Suprapubic skin (tissue), 4 donors: ENCODE results near the gene CEP112. TPM values are rescaled to one million over a fixed set of nuclear protein-coding genes. Genes with fewer than 3 reads are reported as not detected.

ENCODE experiments used
- DNase-seq, 2 donors: peaks; one replicate each; pipeline ENCODE4 v3.0.0-alpha.2; 2019; ENCODE audit warnings: low spot score in 2 of 2
- H3K27ac ChIP-seq: fragments of 200-600 bp; sonication (generic); one replicate; pipeline ENCODE4 v1.5.1; 2019
- H3K27me3 ChIP-seq: fragments of 200-600 bp; sonication (generic); one replicate; pipeline ENCODE4 v1.5.1; 2019
- H3K36me3 ChIP-seq: fragments of 200-600 bp; sonication (generic); one replicate; pipeline ENCODE4 v1.5.1; 2019
- H3K4me1 ChIP-seq: fragments of 200-600 bp; sonication (generic); one replicate; pipeline ENCODE4 v1.5.1; 2019
- H3K4me3 ChIP-seq: fragments of 200-600 bp; sonication (generic); one replicate; pipeline ENCODE4 v1.5.1; 2019; ENCODE audit warnings: mild to moderate bottlenecking
- H3K9me3 ChIP-seq: fragments of 200-600 bp; sonication (generic); one replicate; pipeline ENCODE4 v1.5.1; 2019
- CTCF ChIP-seq, 2 donors: fragments of 200-600 bp in 1 of 2; fragments of 450-650 bp in 1 of 2; sonication (generic) in 1 of 2; IDR thresholded peaks; one replicate each; pipeline ENCODE4 v1.5.1; 2016 to 2019; ENCODE audit warnings: antibody characterized with exemption in 2 of 2, mild to moderate bottlenecking in 1 of 2, moderate library complexity in 1 of 2
- EP300 ChIP-seq: sonication (generic); formaldehyde crosslinking; IDR thresholded peaks from one replicate; pipeline ENCODE4 v1.6.1; 2017; ENCODE audit warnings: antibody characterized with exemption
- POLR2A ChIP-seq, 2 donors: fragments of 450-650 bp; IDR thresholded peaks; one replicate each; pipeline ENCODE4 v1.6.1; 2017; ENCODE audit warnings: antibody characterized with exemption in 2 of 2, mild to moderate bottlenecking in 2 of 2, moderate library complexity in 2 of 2
- POLR2AphosphoS5 ChIP-seq, 3 donors: sonication (generic); formaldehyde crosslinking; IDR thresholded peaks; one replicate each; pipeline ENCODE4 v1.6.1; 2017; ENCODE audit warnings: antibody characterized with exemption in 3 of 3
- WGBS: methylation state at CpG from one replicate; pipeline ENCODE4 v1.1.5; 2018; 5-methylcytosine and 5-hydroxymethylcytosine counted together
- total RNA-seq, 4 donors: library from RNA; depleted of rRNA; stranded (reverse); fragments of >200 nt; gene quantifications; one replicate each; pipeline ENCODE4 v1.1.0, GENCODE V29; 2016

Gene CEP112
- total RNA-seq, 4 donors from 2014 or later: 0.68 to 14.1 (median 6.6) TPM

GRCh38 chr17:65994679-65995078 is 197.3 kb downstream of the CEP112 start:
- no peaks in the 10 kb centered on the region for H3K27me3 ChIP-seq
- H3K27ac ChIP-seq: no peak overlapping the region
- no peak overlapping the region for H3K4me3 ChIP-seq
- H3K4me1 ChIP-seq: no peaks in the 10 kb centered on the region
- H3K36me3 ChIP-seq: no peaks in the 10 kb centered on the region
- no peak for TF ChIP-seq CTCF (IDR thresholded peaks at IDR 0.05)
- TF ChIP-seq POLR2A (IDR thresholded peaks at IDR 0.05): no peak
- TF ChIP-seq POLR2AphosphoS5 (IDR thresholded peaks at IDR 0.05): no peak
- TF ChIP-seq EP300: no peak
- WGBS: 86% methylated on average over 4 of the region's 4 CpGs
- no peak for DNase-seq
- H3K9me3 ChIP-seq: no peaks in the 10 kb centered on the region

DNA sequence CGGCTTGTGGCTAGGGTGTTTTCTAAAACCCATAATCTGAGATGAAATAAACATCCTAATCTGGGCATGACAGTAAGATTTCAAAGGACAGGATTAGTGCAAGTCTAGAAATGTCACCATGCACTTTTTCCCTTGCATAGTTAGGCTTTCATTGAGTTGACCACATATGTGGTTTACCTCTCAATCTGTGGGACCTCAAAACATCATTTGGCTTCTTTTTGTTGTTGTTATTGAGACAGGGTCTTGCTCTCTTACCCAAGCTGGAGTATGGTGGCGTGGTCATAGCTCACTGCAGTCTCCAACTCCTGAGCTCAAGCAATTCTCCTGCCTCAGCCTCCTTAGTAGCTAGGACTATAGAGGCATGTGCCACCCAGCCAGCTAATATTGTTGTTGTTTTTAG is 197.8 kb downstream of the CEP112 start:
- H3K4me1 ChIP-seq: no peaks in the 10 kb centered on the region
- peaks cover 3% of the 10 kb centered on the region for H3K9me3 ChIP-seq
- no peaks in the 10 kb centered on the region for H3K27me3 ChIP-seq
- DNase-seq: no peak
- no peak overlapping the region for H3K27ac ChIP-seq
- WGBS: 91% methylated on average over 2 of the region's 2 CpGs
- no peak overlapping the region for H3K4me3 ChIP-seq
- TF ChIP-seq CTCF (IDR thresholded peaks at IDR 0.05) (no peak), POLR2AphosphoS5 (IDR thresholded peaks at IDR 0.05) (no peak), EP300 (no peak), POLR2A (IDR thresholded peaks at IDR 0.05) (no peak)
- H3K36me3 ChIP-seq: no peaks in the 10 kb centered on the region

- H3K27me3 ChIP-seq: no peaks in the 10 kb centered on the region
- no peaks in the 10 kb centered on the region for H3K4me1 ChIP-seq
- WGBS: 100% methylated on average over 2 of the region's 3 CpGs
- peaks cover 9% of the 10 kb centered on the region for H3K9me3 ChIP-seq
- TF ChIP-seq POLR2AphosphoS5 (IDR thresholded peaks at IDR 0.05) (no peak), POLR2A (IDR thresholded peaks at IDR 0.05) (no peak)
- DNase-seq: no peak
- H3K4me3 ChIP-seq: no peak overlapping the region
- H3K36me3 ChIP-seq: no peaks in the 10 kb centered on the region
- no peak overlapping the region for H3K27ac ChIP-seq
Measured at GRCh38 chr17:65990593-65990992, 201.3 kb downstream of the CEP112 start.

GRCh38 chr17:65988451-65988850 is 203.5 kb downstream of the CEP112 start:
- Histone ChIP-seq H3K36me3 (no peaks in the 10 kb centered on the region), H3K27ac (no peak overlapping the region), H3K4me1 (no peaks in the 10 kb centered on the region), H3K27me3 (no peaks in the 10 kb centered on the region), H3K9me3 (peaks cover 9% of the 10 kb centered on the region), H3K4me3 (no peak overlapping the region)
- TF ChIP-seq POLR2AphosphoS5 (IDR thresholded peaks at IDR 0.05) (no peak), POLR2A (IDR thresholded peaks at IDR 0.05) (no peak), EP300 (no peak), CTCF (IDR thresholded peaks at IDR 0.05) (no peak)
- no peak for DNase-seq

DNA sequence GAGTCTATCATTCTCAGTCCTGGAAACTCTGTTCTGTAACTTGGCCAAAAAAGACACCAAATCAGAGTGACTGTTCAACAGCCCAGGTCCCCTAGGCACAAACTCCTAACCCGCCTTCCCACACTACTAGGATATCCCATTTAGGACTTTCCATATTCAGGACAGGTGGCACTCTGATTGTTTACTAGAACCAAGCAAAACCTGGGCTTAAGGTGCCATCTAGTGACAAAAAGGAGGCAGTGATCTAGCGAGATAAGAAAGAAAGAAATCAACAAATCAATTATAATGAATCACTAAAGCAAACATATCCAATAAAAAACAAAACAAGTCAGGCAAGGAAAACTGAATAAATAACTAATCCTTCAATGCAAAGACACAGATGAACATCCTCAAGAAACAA is 203.9 kb downstream of the CEP112 start:
- peaks cover 9% of the 10 kb centered on the region for H3K9me3 ChIP-seq
- 80% methylated on average over 2 of the region's 2 CpGs for WGBS
- no peak overlapping the region for H3K27ac ChIP-seq
- no peak overlapping the region for H3K4me3 ChIP-seq
- no peaks in the 10 kb centered on the region for H3K4me1 ChIP-seq
- DNase-seq: no peak
- TF ChIP-seq EP300: no peak
- peak in 1 of 2 donors; percentile 29 for TF ChIP-seq CTCF (IDR thresholded peaks at IDR 0.05)
- no peaks in the 10 kb centered on the region for H3K36me3 ChIP-seq
- H3K27me3 ChIP-seq: no peaks in the 10 kb centered on the region

GRCh38 chr17:65985571-65985970 is 206.4 kb downstream of the CEP112 start:
- Histone ChIP-seq H3K36me3 (no peaks in the 10 kb centered on the region), H3K27me3 (no peaks in the 10 kb centered on the region), H3K27ac (no peak overlapping the region), H3K4me3 (no peak overlapping the region), H3K9me3 (peaks cover 9% of the 10 kb centered on the region), H3K4me1 (no peaks in the 10 kb centered on the region)
- DNase-seq: no peak
- no peak for TF ChIP-seq EP300
- TF ChIP-seq POLR2A (IDR thresholded peaks at IDR 0.05): no peak
- no peak for TF ChIP-seq CTCF (IDR thresholded peaks at IDR 0.05)
- TF ChIP-seq POLR2AphosphoS5 (IDR thresholded peaks at IDR 0.05): no peak
- WGBS: 90% methylated on average over 3 of the region's 3 CpGs
